H9 (cell line): ENCODE measurements around the gene ZBTB20. TPM values are rescaled to one million over a fixed set of nuclear protein-coding genes. Genes with fewer than 3 reads are reported as not detected.

Experiments
- DNase-seq: peaks from one replicate; pipeline ENCODE4 v3.0.0-alpha.2; 2017
- H2AFZ ChIP-seq: one replicate; pipeline ENCODE4 v1.6.1; 2013; ENCODE audit warnings: mild to moderate bottlenecking, low read length, control low read depth, moderate library complexity
- H2AK5ac ChIP-seq: 2 replicates; pipeline ENCODE4 v1.6.1; 2013; ENCODE audit warnings: low read length, control low read depth, mixed read lengths; ENCODE audit not compliant: insufficient read length
- H2BK120ac ChIP-seq: one replicate; pipeline ENCODE4 v1.6.1; 2013; ENCODE audit warnings: low read depth, mild to moderate bottlenecking, low read length, control low read depth, inconsistent platforms; ENCODE audit not compliant: poor library complexity, severe bottlenecking
- H2BK12ac ChIP-seq: 2 replicates; pipeline ENCODE4 v1.6.1; 2013; ENCODE audit warnings: low read length, control low read depth, mixed read lengths, low read depth; ENCODE audit not compliant: insufficient read length
- H2BK15ac ChIP-seq: 2 replicates; pipeline ENCODE4 v1.6.1; 2013; ENCODE audit warnings: low read depth, low read length, control low read depth
- H2BK20ac ChIP-seq: one replicate; pipeline ENCODE4 v1.6.1; 2013; ENCODE audit warnings: low read depth, mild to moderate bottlenecking, low read length, control low read depth, inconsistent platforms; ENCODE audit not compliant: poor library complexity, severe bottlenecking
- H2BK5ac ChIP-seq: 2 replicates; pipeline ENCODE4 v1.6.1; 2013; ENCODE audit warnings: low read length, control low read depth, mixed read lengths; ENCODE audit not compliant: insufficient read length
- H3K14ac ChIP-seq: 2 replicates; pipeline ENCODE4 v1.6.1; 2013; ENCODE audit warnings: low read length, control low read depth; ENCODE audit not compliant: insufficient read depth
- H3K18ac ChIP-seq: 2 replicates; pipeline ENCODE4 v1.6.1; 2013; ENCODE audit warnings: low read depth, mild to moderate bottlenecking, mixed read lengths, low read length, control low read depth; ENCODE audit not compliant: insufficient read length
- H3K23ac ChIP-seq: 2 replicates; pipeline ENCODE4 v1.6.1; 2013; ENCODE audit warnings: low read length, control low read depth, mixed read lengths, low read depth; ENCODE audit not compliant: insufficient read length
- H3K23me2 ChIP-seq: 2 replicates; pipeline ENCODE4 v1.6.1; 2013; ENCODE audit warnings: low read depth, mild to moderate bottlenecking, mixed read lengths, low read length, control low read depth; ENCODE audit not compliant: insufficient read length, poor library complexity, severe bottlenecking
- H3K27ac ChIP-seq: 2 replicates; pipeline ENCODE4 v1.5.1; 2013; ENCODE audit warnings: low read length, control low read depth, mixed read lengths, low read depth; ENCODE audit not compliant: insufficient read length
- H3K27me3 ChIP-seq: 2 replicates; pipeline ENCODE4 v1.6.1; 2013; ENCODE audit warnings: low read length, control low read depth, inconsistent platforms; ENCODE audit not compliant: insufficient read depth
- H3K4ac ChIP-seq: 2 replicates; pipeline ENCODE4 v1.6.1; 2013; ENCODE audit warnings: low read depth, mild to moderate bottlenecking, control low read depth, inconsistent platforms, low read length, moderate library complexity
- H3K4me1 ChIP-seq: 2 replicates; pipeline ENCODE4 v1.6.1; 2013; ENCODE audit warnings: low read length, control low read depth, inconsistent platforms; ENCODE audit not compliant: insufficient read depth
- H3K4me2 ChIP-seq: 2 replicates; pipeline ENCODE4 v1.6.1; 2013; ENCODE audit warnings: low read length, control low read depth, mixed read lengths; ENCODE audit not compliant: insufficient read length, insufficient read depth
- H3K56ac ChIP-seq: 2 replicates; pipeline ENCODE4 v1.6.1; 2013; ENCODE audit warnings: low read depth, mild to moderate bottlenecking, mixed read lengths, low read length, control low read depth; ENCODE audit not compliant: insufficient read length
- H3K79me1 ChIP-seq: 2 replicates; pipeline ENCODE4 v1.6.1; 2013; ENCODE audit warnings: low read depth, mild to moderate bottlenecking, moderate library complexity, low read length, control low read depth, inconsistent platforms; ENCODE audit not compliant: insufficient read depth, poor library complexity, severe bottlenecking
- H3K79me2 ChIP-seq: 2 replicates; pipeline ENCODE4 v1.6.1; 2013; ENCODE audit warnings: low read length, control low read depth, inconsistent platforms; ENCODE audit not compliant: insufficient read depth
- H3K9ac ChIP-seq: 2 replicates; pipeline ENCODE4 v1.6.1; 2013; ENCODE audit warnings: low read length, control low read depth, mixed read lengths; ENCODE audit not compliant: insufficient read length; ENCODE audit errors: extremely low read depth
- H3K9me3 ChIP-seq: one replicate; pipeline ENCODE4 v1.6.1; 2013; ENCODE audit warnings: low read depth, low read length, inconsistent platforms; ENCODE audit not compliant: control insufficient read depth
- H3T11ph ChIP-seq: one replicate; pipeline ENCODE4 v1.6.1; 2013; ENCODE audit warnings: mild to moderate bottlenecking, low read length, control low read depth, inconsistent platforms
- H4K20me1 ChIP-seq: one replicate; pipeline ENCODE4 v1.6.1; 2013; ENCODE audit not compliant: control insufficient read depth, insufficient read length, insufficient read depth
- H4K5ac ChIP-seq: 2 replicates; pipeline ENCODE4 v1.6.1; 2013; ENCODE audit warnings: low read depth, mild to moderate bottlenecking, mixed read lengths, low read length, control low read depth; ENCODE audit not compliant: insufficient read length
- H4K8ac ChIP-seq: replicated peaks from 2 replicates; pipeline ENCODE4 v1.6.1; 2013; ENCODE audit warnings: low read length, control low read depth, mixed read lengths, low read depth; ENCODE audit not compliant: insufficient read length
- H4K91ac ChIP-seq: 2 replicates; pipeline ENCODE4 v1.6.1; 2013; ENCODE audit warnings: low read depth, mild to moderate bottlenecking, moderate library complexity, mixed read lengths, low read length, control low read depth; ENCODE audit not compliant: insufficient read length
- H3K27ac Mint-ChIP-seq, 3 experiments: 2 replicates in 2 of 3; 3 replicates in 1 of 3; pipeline ENCODE4 v1.8.0; 2020 to 2021; ENCODE audit warnings: mixed read lengths in 3 of 3, mild to moderate bottlenecking in 1 of 3, moderate library complexity in 1 of 3
- H3K27me3 Mint-ChIP-seq: 2 replicates; pipeline ENCODE4 v1.8.0; 2021; ENCODE audit warnings: low read depth, mild to moderate bottlenecking, moderate library complexity, mixed read lengths
- H3K36me3 Mint-ChIP-seq, 3 experiments: 2 replicates in 2 of 3; 3 replicates in 1 of 3; pipeline ENCODE4 v1.8.0; 2020 to 2021; ENCODE audit warnings: low read depth in 3 of 3, mixed read lengths in 3 of 3; ENCODE audit not compliant: insufficient read depth in 1 of 3
- H3K4me1 Mint-ChIP-seq, 2 experiments: 2 replicates each; pipeline ENCODE4 v1.8.0; 2020; ENCODE audit warnings: mixed read lengths in 2 of 2
- H3K4me3 Mint-ChIP-seq, 2 experiments: 2 replicates in 1 of 2; 3 replicates in 1 of 2; pipeline ENCODE4 v1.8.0; 2020 to 2021; ENCODE audit warnings: mild to moderate bottlenecking in 2 of 2, mixed read lengths in 2 of 2, moderate library complexity in 1 of 2
- H3K9me3 Mint-ChIP-seq, 2 experiments: 2 replicates in 1 of 2; 3 replicates in 1 of 2; pipeline ENCODE4 v1.8.0; 2020; ENCODE audit warnings: mild to moderate bottlenecking in 2 of 2, mixed read lengths in 2 of 2, moderate library complexity in 1 of 2
- CTCF ChIP-seq: fragments of 200-600 bp; sonication (generic); conservative IDR thresholded peaks from 3 replicates; pipeline ENCODE4 v1.8.0; 2021; ENCODE audit warnings: antibody characterized with exemption, mild to moderate bottlenecking
- WGBS: extraction: QIAGEN DNeasy Blood & Tissue Kit; methylation state at CpG from one replicate; pipeline ENCODE4 v1.1.7; 2013; ENCODE audit warnings: missing lambda C conversion rate, low lambda C conversion rate, mixed read lengths; ENCODE audit not compliant: insufficient read length; ENCODE audit errors: extremely low coverage; 5-methylcytosine and 5-hydroxymethylcytosine counted together
- total RNA-seq: library from RNA; stranded (reverse); gene quantifications from 2 replicates; pipeline ENCODE4 v1.2.1, GENCODE V29; 2021

ZBTB20 gene
- total RNA-seq, 1 experiment from 2014 or later: 0.70 TPM

- no peaks in the 10 kb centered on the region for H3K9me3 ChIP-seq
- H3K27ac Mint-ChIP-seq: no peak overlapping the region
- H3K23ac ChIP-seq: no peak overlapping the region
- H3K4ac ChIP-seq: no peak overlapping the region
- no peak overlapping the region for H2BK20ac ChIP-seq
- H3K27me3 ChIP-seq: no peaks in the 10 kb centered on the region
- no peak overlapping the region for H3K14ac ChIP-seq
- H2BK120ac ChIP-seq: no peak overlapping the region
- peaks cover 27 to 31% of the 10 kb centered on the region in 2 experiments for H3K4me1 Mint-ChIP-seq
- no peaks in the 10 kb centered on the region for H3K79me2 ChIP-seq
- no peaks in the 10 kb centered on the region for H3K79me1 ChIP-seq
- no peak overlapping the region for H3K27ac ChIP-seq
- no peak overlapping the region for H3T11ph ChIP-seq
- WGBS: no CpG with 5 or more reads among the region's 4 CpGs
- no peak overlapping the region for H2BK5ac ChIP-seq
- no peak overlapping the region for H2BK15ac ChIP-seq
- no peak overlapping the region for H4K91ac ChIP-seq
- no peak overlapping the region for H4K5ac ChIP-seq
- no peaks in the 10 kb centered on the region for H3K27me3 Mint-ChIP-seq
- no peaks in the 10 kb centered on the region for H3K23me2 ChIP-seq
- H4K8ac ChIP-seq: no peak overlapping the region
- no peak overlapping the region for H2BK12ac ChIP-seq
- DNase-seq: no peak
- no peak overlapping the region for H2AK5ac ChIP-seq
- no peaks in the 10 kb centered on the region for H3K4me1 ChIP-seq
- H3K36me3 Mint-ChIP-seq: peaks cover 0 to 12% (median 2%) of the 10 kb centered on the region in 3 experiments; a peak in 2 of 7 replicates
- H3K56ac ChIP-seq: no peak overlapping the region
- H3K4me3 Mint-ChIP-seq: no peak overlapping the region
- peaks cover 0 to 4% of the 10 kb centered on the region in 2 experiments; a peak in 1 of 5 replicates for H3K9me3 Mint-ChIP-seq
- no peaks in the 10 kb centered on the region for H4K20me1 ChIP-seq
- H3K4me2 ChIP-seq: no peak overlapping the region
- no peak overlapping the region for H2AFZ ChIP-seq
- TF ChIP-seq CTCF: no peak
- no peak overlapping the region for H3K18ac ChIP-seq
- H3K9ac ChIP-seq: no peak overlapping the region
These were observed 819.4 kb downstream of the ZBTB20 start for GRCh38 chr3:114327665-114328064.
